Gastrocnemius medialis (tissue), 4 donors: ENCODE data around the gene SALL4.

Experiments
- CTCF ChIP-seq, 5 experiments: fragments of 450-650 bp in 3 of 5; fragments of 200-600 bp in 2 of 5; sonication (generic) in 2 of 5; IDR thresholded peaks in 4 of 5; conservative IDR thresholded peaks in 1 of 5; 1 replicate in 4 of 5; 2 replicates in 1 of 5; pipeline ENCODE4 v1.5.1; 2016 to 2019; ENCODE audit warnings: antibody characterized with exemption in 5 of 5, mild to moderate bottlenecking in 3 of 5, moderate library complexity in 3 of 5
- POLR2A ChIP-seq, 2 donors: fragments of 450-650 bp; IDR thresholded peaks; one replicate each; pipeline ENCODE4 v1.6.1; 2017; ENCODE audit warnings: antibody characterized with exemption in 2 of 2, mild to moderate bottlenecking in 2 of 2, moderate library complexity in 2 of 2

- no peak for TF ChIP-seq CTCF (IDR thresholded peaks at IDR 0.05 in 4 of 5, conservative IDR thresholded peaks at IDR 0.05 in 1 of 5)
- no peak for TF ChIP-seq POLR2A (IDR thresholded peaks at IDR 0.05)
These were observed 52.1 kb downstream of the SALL4 start for GRCh38 chr20:51750037-51750769.
